ENCODE measurements around the gene CTLA4. TPM values are rescaled to one million over a fixed set of nuclear protein-coding genes. Genes with fewer than 3 reads are reported as not detected.

CTLA4 gene
- total and polyA plus RNA-seq, 2 of the 4 experiments (the other 2 are of a cell fraction), result not detected

GRCh38 chr2:203900253-203900652, 32.7 kb downstream of the CTLA4 start:
- H3K27me3 ChIP-seq (ENCODE audit: control insufficient read depth, insufficient read depth, low read length), result peaks cover 14% of the 10 kb centered on the region
- H3K27ac ChIP-seq (ENCODE audit: insufficient read depth, low read length), result no peak overlapping the region
- intact Hi-C loops (cut with micrococcal nuclease), result no loop called here
- no peak overlapping the region for H3K56ac ChIP-seq (ENCODE audit: extremely low read depth, insufficient read depth, low read length)
- no peak overlapping the region for H2BK5ac ChIP-seq (ENCODE audit: low read depth, low read length, poor library complexity, severe bottlenecking)
- no peak overlapping the region for H3K23ac ChIP-seq (ENCODE audit: low read depth, low read length)
- no peaks in the 10 kb centered on the region for H3K36me3 ChIP-seq (ENCODE audit: control insufficient read depth, insufficient read depth, low read length)
- H4K8ac ChIP-seq (ENCODE audit: low read depth in 2 of 2, low read length in 2 of 2), result no peak overlapping the region
- H3K9ac ChIP-seq (ENCODE audit: low read depth, low read length), result no peak overlapping the region
- no peaks in the 10 kb centered on the region for H3K4me1 ChIP-seq (ENCODE audit: control insufficient read depth, insufficient read depth, low read length)
- no peak for DNase-seq
- dilution Hi-C loops (cut with HindIII; ENCODE audit: low sequenced_read_pairs, unreplicated experiment), result no loop called here
- H3K9me3 ChIP-seq (ENCODE audit: control insufficient read depth, insufficient read depth, low read length), result 0 out of 2 replicates have a peak, but pooled peaks cover 3% of the 10 kb centered on the region
- H3K79me1 ChIP-seq (ENCODE audit: low read depth in 1 of 2, low read length in 2 of 2), result no peaks in the 10 kb centered on the region
- no peak overlapping the region for H2BK120ac ChIP-seq (ENCODE audit: low read depth, low read length)
- no peak overlapping the region for H4K5ac ChIP-seq (ENCODE audit: low read depth, low read length)
- H3K9me1 ChIP-seq (ENCODE audit: insufficient read depth, low read length), result no peaks in the 10 kb centered on the region
- H3K18ac ChIP-seq (ENCODE audit: low read depth, low read length), result no peak overlapping the region
- no TSS peak for BruUV-seq (replicated peaks)
- TF ChIP-seq CEBPB (IDR thresholded peaks at IDR 0.05; ENCODE audit: low read depth, low read length), result no peak
- no peak for TF ChIP-seq FOS (IDR thresholded peaks at IDR 0.05; ENCODE audit: low read depth, low read length)
- TF ChIP-seq POLR2A (IDR thresholded peaks at IDR 0.05; ENCODE audit: low read depth, low read length), result no peak
- no peak for TF ChIP-seq RCOR1 (IDR thresholded peaks at IDR 0.05; ENCODE audit: insufficient replicate concordance, low read length)
- no peak for TF ChIP-seq MAZ (IDR thresholded peaks at IDR 0.05; ENCODE audit: borderline replicate concordance, low read depth, low read length)
- no peak for TF ChIP-seq RFX5 (IDR thresholded peaks at IDR 0.05; ENCODE audit: low read depth, low read length)
- TF ChIP-seq RAD21 (IDR thresholded peaks at IDR 0.05; ENCODE audit: low read length), result no peak
- TF ChIP-seq USF2 (IDR thresholded peaks at IDR 0.05; ENCODE audit: low read depth, low read length), result no peak
- TF ChIP-seq CHD1 (IDR thresholded peaks at IDR 0.05; ENCODE audit: low read depth, low read length), result no peak
- no peak for TF ChIP-seq NFE2L2 (IDR thresholded peaks at IDR 0.05; ENCODE audit: low read depth, low read length)
- no peak for TF ChIP-seq SMC3 (IDR thresholded peaks at IDR 0.05; ENCODE audit: low read depth, low read length)
- TF ChIP-seq MAFK (IDR thresholded peaks at IDR 0.05; ENCODE audit: low read depth, low read length), result no peak
- TF ChIP-seq MXI1 (IDR thresholded peaks at IDR 0.05; ENCODE audit: borderline replicate concordance, low read depth, low read length), result no peak
- no peak for TF ChIP-seq ELK1 (IDR thresholded peaks at IDR 0.05; ENCODE audit: borderline replicate concordance, low read depth, low read length)
- no peak for TF ChIP-seq BHLHE40 (IDR thresholded peaks at IDR 0.05; ENCODE audit: low read depth, low read length)
- TF ChIP-seq CTCF (conservative IDR thresholded peaks at IDR 0.05; ENCODE audit: low read depth, low read length), result no peak
- no peak overlapping the region for H2AK9ac ChIP-seq (replicated peaks; ENCODE audit: low read depth, low read length, poor library complexity)
- WGBS, 2 experiments (ENCODE audit: extremely low coverage in 2 of 2, insufficient read length in 1 of 2), result no CpG with 5 or more reads among the region's 2 CpGs
- no peaks in the 10 kb centered on the region for H4K20me1 ChIP-seq (ENCODE audit: insufficient read depth, low read length)
- H4K91ac ChIP-seq (ENCODE audit: insufficient read depth, low read depth, low read length), result no peak overlapping the region
- H3K14ac ChIP-seq (replicated peaks; ENCODE audit: low read depth, low read length), result no peak overlapping the region
- ChIA-PET POLR2A (ENCODE audit: unreplicated experiment) (no interaction called here), CTCF (no interaction called here)
- H2BK20ac ChIP-seq (ENCODE audit: low read depth, low read length), result no peak overlapping the region
- in situ Hi-C loops (cut with MboI; ENCODE audit: low sequenced_read_pairs), result loop anchor here (25.0 kb wide), 1 partner anchor 1313 kb away; no protein-coding TSS in a partner anchor
- H3K4me3 ChIP-seq (ENCODE audit: insufficient read depth, low read depth, low read length), result no peak overlapping the region
- no peak overlapping the region for H3K4me2 ChIP-seq (ENCODE audit: low read depth, low read length)
- no peak overlapping the region for H3K4ac ChIP-seq (ENCODE audit: low read depth, low read length)
- H2AFZ ChIP-seq (replicated peaks; ENCODE audit: low read length, poor library complexity), result no peak overlapping the region
- no peak overlapping the region for H2AK5ac ChIP-seq (ENCODE audit: low read depth, low read length)
- ATAC-seq (ENCODE audit: low read depth), result no peak
- H2BK15ac ChIP-seq (ENCODE audit: low read depth, low read length), result no peak overlapping the region
